PFSK-1 (cell line): ENCODE measurements around the gene MEOX2.

ENCODE experiments used
- FOXP2 ChIP-seq: optimal IDR thresholded peaks from 2 replicates; pipeline ENCODE3; 2011; ENCODE audit warnings: borderline replicate concordance, control low read depth, inconsistent platforms; ENCODE audit not compliant: insufficient read depth; ENCODE audit errors: extremely low read length, extremely low read depth
- POLR2AphosphoS5 ChIP-seq: IDR thresholded peaks from 2 replicates; pipeline ENCODE4 v1.6.1; 2012; ENCODE audit warnings: low read depth, mild to moderate bottlenecking, control low read depth, low read length, moderate library complexity
- SIN3A ChIP-seq: IDR thresholded peaks from 2 replicates; pipeline ENCODE4 v1.6.1; 2012; ENCODE audit warnings: mild to moderate bottlenecking, low read length, moderate library complexity, borderline replicate concordance; ENCODE audit not compliant: insufficient read depth
- TAF1 ChIP-seq: IDR thresholded peaks from 2 replicates; pipeline ENCODE4 v1.6.1; 2012; ENCODE audit warnings: low read length, control low read depth, borderline replicate concordance; ENCODE audit not compliant: insufficient read depth
- TF ChIP-seq, protein P1 (sequence below), 2 experiments: IDR thresholded peaks; 2 replicates each; pipeline versions ENCODE4 v1.6.1 to v1.8.0; 2011 to 2012; ENCODE audit warnings: low read depth in 2 of 2, low read length in 2 of 2, control low read depth in 1 of 2, inconsistent platforms in 1 of 2, mild to moderate bottlenecking in 1 of 2, moderate library complexity in 1 of 2; ENCODE audit not compliant: insufficient read depth in 1 of 2

DNA sequence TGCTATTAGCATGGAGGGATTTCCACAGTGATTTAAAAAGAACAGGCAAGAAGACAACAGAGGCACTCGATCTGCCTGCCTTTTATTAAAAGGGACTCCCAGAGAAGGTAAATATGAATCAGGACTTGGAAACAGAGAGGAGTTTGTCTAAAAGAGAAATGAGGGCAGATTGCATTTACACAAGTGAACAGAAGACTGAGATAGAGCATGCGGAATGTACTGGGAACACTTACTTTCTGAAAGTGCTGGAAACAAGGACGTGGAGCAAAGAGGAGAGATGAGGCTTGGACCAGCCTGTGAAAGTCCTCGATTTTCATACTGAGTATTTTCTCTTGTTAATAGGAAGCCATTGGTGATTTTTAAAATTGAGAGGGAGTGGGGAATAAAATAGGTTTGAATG, 35.7 kb downstream of the MEOX2 start:
- no peak for TF ChIP-seq TAF1
- TF ChIP-seq SIN3A = no peak
- TF ChIP-seq POLR2AphosphoS5 = no peak
- TF ChIP-seq, protein P1, sequence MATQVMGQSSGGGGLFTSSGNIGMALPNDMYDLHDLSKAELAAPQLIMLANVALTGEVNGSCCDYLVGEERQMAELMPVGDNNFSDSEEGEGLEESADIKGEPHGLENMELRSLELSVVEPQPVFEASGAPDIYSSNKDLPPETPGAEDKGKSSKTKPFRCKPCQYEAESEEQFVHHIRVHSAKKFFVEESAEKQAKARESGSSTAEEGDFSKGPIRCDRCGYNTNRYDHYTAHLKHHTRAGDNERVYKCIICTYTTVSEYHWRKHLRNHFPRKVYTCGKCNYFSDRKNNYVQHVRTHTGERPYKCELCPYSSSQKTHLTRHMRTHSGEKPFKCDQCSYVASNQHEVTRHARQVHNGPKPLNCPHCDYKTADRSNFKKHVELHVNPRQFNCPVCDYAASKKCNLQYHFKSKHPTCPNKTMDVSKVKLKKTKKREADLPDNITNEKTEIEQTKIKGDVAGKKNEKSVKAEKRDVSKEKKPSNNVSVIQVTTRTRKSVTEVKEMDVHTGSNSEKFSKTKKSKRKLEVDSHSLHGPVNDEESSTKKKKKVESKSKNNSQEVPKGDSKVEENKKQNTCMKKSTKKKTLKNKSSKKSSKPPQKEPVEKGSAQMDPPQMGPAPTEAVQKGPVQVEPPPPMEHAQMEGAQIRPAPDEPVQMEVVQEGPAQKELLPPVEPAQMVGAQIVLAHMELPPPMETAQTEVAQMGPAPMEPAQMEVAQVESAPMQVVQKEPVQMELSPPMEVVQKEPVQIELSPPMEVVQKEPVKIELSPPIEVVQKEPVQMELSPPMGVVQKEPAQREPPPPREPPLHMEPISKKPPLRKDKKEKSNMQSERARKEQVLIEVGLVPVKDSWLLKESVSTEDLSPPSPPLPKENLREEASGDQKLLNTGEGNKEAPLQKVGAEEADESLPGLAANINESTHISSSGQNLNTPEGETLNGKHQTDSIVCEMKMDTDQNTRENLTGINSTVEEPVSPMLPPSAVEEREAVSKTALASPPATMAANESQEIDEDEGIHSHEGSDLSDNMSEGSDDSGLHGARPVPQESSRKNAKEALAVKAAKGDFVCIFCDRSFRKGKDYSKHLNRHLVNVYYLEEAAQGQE (IDR thresholded peaks at IDR 0.05; ENCODE audit: insufficient read depth in 1 of 2, low read depth in 2 of 2, low read length in 2 of 2) = no peak
- no peak for TF ChIP-seq FOXP2
